NCI-H1092 (cell line): ENCODE data around the gene AMELX.

ENCODE experiments used
- DNase-seq: peaks from one replicate; lab custom pipeline; 2025; lab: John Stamatoyannopoulos, UW

Gene AMELX

DNA sequence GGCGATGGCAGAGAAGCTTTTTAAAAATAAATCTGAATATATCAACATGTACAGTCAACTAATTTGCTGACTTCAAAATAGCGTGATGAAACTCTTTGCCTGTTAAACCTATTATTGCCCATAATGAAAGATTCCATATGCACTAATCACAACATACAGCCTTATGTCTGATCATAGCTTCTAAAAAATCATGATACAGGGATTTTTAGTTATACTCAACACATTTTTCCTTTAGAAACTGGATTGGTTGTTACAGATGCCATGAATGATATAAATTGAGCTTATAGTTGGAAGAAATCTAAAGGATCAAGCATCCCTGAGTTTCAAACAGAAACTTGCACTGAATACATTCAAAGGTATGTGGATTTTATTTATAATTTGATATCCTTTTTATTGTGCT, at the start of gene AMELX:
AMELX (plus strand) TSS at position 301 of the 400 bp plus-strand sequence. CDS start 1,376 bp downstream, outside the sequence.
- DNase-seq = no peak

DNA sequence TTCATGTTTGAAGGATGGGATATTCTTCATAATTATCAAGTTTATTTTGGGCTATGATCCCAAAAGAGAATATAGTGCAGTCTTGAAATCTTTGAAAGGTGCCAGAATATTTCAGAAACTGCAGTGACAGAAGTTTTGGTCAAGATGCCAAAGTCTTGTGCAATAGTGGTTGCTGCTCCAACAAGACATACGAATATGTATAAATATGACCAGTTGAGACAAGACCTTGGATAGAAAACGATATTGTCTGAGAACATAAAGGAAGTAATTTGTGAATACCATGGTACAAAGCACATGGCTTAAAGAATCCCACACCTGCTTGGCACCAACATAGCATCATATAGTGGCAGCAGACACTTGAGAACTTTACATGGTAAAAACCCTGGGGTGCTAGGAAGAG, 48.6 kb upstream of the AMELX start:
- DNase-seq = no peak

DNA sequence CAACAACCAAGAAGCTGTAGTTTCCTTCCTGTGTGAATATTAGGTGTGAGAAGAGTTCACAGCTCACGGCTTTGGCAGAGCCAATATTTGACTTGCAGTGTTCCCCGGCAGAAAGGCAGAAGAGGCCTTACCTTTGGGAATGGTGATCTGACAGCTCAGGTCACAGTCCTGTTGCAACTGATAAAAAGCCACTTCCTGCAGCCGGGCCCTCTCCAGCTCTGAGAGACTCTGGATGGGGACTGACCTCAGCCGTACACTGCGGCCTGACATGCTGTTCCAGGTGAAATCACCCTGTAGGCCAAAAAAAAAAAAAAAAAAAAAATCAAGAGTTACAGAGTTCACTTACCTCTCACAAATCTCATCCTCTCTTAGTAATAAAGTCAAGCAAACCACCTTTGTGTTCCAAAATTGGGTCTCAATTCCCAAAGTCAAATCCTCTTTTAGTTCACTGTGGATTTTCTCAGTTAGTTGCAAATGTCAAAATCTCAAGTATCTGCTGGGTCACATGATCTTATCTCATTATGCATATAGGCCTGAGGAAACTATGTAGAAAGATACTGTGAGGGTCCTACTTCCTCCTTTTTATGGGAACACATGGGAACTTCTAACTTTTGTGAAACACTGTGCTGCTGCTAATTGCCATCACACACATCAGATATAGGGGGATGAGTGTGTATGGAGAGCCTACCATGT, 38.6 kb upstream of the AMELX start:
- DNase-seq = no peak

DNA sequence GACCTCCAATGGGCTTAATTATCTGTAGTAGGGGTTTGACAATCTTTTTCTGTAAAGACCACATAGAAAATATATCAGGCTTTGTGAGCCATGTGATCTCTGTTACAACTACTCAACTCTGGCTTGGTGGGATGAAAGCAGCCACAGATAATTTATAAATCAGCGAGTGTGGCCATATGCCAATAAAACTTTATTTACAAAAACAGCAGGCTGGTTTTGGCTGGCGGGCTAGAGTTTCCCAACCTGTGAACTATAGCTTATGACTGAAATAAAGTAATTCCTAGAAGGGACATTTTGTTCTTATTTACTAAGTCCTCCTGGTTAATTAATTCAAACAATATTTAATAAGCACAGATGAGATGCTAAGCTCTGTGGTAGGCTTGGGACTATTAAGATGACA, 35.9 kb upstream of the AMELX start:
- no peak for DNase-seq

DNA sequence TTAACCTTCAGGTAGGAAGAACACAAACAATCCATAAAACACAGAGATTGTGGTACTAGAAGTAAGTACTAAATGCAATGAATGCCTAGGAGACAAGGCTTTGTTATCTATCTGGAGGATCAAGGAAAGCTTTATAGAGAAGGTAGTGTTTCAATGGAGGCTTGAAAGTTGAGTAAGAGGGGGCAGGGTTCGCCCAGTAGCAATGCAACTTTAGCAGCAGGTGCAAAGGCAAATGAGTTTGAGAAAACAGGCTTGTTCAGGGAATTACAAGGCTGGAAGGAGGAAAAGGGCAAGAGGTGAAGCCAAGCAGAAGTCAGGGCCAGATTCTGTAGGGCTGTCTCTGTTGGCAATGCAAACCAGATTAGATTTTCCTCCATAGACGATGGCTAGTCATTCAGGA, 35.5 kb upstream of the AMELX start:
- DNase-seq = no peak

DNA sequence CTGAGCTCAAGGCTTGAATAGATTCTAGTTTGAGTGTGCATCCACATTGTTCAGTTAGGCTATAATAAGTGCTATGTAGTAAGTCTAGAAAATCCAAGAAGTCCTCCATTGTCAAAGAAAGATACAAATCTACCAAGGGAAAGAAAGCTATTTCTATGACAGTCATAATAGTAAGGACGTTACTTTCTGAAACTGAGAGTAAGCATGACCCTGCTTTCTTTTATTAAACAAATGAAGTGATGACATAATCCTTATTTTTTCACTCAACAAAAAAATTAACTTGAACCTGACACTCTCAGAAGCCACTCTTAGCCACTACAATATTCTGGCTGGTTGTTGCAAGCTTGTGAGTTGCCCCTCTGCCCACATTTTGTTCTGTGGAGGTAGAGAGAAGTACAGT, 33.8 kb upstream of the AMELX start:
- DNase-seq = no peak

DNA sequence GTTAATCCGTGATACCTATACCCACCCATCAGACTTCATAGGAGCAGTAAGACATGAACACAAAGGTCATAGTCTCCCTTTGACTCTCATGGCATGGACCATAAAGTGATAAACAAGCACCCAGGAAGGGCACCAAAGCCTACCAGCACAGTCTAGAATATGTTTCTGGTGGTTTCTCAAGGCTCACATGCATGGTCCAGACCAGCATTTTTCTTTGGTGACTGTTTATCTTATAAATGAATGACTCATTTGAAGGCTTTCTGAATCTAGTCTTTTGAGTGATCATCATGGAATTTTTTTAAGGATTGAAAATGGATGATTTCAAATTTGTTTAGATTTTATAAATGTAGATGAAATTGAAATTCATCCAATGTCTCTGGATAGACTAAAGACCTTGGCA, 32.0 kb upstream of the AMELX start:
- DNase-seq = no peak

DNA sequence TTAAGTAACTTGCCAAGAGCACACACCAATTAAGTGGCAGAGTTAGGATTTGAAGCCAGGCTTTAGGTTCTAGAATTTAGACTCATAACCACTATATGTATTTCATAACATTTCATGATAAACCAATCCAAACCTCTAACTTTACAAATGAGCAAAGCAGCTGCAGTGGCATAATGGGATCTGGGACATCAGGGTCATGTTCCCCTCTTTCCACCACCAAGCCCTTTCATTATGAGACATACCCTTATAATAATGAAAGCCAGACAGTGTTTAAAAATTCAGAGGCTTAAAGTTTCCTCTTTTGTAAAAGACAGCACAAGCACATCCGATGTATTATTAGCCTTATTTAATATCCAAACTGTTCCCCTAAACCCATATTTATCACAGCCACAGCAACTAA, 28.3 kb upstream of the AMELX start:
- no peak for DNase-seq

DNA sequence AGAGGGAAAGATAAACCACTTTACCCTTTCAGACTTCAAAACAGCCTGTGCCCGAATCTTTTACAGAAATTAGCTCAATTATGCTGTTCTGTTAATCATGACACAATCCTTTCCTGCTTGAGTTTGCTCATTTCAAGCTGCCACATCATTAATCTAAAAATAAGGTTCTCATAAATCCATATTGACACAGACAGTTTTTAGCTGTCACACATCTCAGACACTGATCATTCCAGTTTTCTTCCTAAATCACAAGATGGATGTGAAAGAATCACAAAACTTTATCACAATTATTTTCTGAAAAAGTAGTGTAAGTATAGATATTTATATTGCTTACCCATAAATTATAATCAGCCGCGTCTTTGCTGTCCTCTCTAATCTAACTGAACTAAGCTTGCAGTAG, 27.9 kb upstream of the AMELX start:
- no peak for DNase-seq

DNA sequence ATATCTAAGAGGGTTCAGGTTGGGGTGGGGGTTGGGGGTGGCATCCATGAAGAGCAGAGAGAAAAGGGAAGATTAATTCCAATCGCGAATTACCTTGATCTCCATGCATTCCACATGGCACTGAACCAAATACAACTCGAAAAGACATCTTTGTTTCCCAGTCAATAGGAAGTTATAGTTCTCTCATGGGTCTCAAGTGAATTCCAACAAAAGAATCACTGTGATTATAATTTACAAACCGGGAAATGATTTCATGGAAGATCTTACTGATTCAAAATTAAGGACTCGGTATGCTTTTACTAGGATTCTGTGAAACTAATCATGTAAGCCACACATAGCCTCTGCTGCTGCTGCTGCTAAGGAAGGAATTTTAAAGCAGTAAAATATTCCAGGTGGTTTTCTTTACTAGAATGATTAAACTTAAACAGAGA, 26.6 kb upstream of the AMELX start:
- no peak for DNase-seq

DNA sequence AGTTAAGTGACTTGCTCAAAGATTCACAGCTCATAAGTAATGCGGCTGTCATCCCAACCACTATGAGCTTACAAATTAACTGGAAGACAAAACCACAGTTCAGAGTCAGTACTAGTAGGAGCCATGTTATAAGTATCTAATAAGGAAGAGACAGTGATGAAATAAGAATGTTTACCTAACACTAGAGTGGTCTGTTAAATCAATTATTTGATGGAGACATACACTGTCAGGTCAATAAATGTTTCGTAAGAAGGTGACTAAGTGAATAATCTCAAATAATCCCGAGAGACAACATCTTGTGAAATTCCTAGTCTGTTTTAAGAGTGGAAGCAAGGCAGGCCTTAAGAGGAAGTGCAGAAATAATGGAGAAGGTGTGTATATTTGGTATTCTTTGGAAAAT, 25.8 kb upstream of the AMELX start:
- DNase-seq = no peak

DNA sequence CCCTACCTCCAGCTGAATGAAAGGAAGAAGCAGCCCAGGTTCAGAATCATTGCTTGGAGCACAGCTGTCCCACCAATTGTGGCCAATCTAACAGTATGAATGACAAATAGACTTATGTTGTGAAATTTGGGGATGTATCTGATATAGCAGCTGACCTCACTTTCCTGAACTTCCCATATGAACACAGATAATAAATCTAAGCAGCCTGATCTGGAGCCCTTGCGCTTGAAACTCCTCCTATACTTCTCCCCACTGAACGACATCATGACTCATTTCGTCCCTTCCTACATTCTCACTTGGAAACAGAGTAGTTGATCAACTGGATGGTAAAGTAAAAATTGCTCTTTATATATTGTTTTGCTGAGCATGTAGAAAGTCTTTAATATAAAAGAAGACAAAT, 24.2 kb upstream of the AMELX start:
- no peak for DNase-seq

DNA sequence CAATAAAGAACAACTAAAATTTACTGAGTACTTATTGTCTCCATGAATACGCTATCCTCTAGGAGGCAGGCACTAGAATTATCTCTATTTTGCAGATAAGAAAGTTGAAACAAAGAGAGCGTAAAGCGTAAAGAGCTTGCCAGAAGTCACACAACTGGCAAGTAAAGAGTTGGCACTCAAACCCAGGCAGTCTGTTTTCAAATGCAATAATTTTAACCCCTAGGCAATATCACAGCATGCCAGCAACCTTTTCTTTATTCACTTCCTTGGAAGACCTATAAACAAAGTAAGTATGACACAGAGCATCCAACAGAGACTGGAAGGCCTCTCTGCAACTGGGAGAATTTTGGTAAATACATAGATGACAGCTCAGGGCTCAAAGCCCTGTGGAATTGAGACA, 23.2 kb upstream of the AMELX start:
- no peak for DNase-seq

DNA sequence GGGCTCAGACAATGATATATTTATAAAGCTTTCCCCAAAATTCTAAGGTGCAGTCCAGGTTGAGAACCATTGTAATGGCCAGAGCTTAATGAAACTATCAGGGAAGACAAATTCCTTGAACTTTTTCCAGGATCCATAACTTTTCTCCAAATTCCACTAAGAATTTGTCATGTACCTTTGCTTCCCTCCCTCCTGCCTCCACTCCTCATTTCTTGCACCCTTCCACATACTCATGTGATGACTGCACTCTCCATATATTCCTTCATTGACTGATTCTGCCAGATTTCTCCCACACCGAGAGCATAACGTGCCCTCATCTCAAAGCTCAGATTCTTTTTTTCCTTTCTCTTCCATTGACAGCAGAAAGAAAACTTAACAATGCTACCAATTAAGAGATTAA, 20.9 kb upstream of the AMELX start:
- DNase-seq = no peak

DNA sequence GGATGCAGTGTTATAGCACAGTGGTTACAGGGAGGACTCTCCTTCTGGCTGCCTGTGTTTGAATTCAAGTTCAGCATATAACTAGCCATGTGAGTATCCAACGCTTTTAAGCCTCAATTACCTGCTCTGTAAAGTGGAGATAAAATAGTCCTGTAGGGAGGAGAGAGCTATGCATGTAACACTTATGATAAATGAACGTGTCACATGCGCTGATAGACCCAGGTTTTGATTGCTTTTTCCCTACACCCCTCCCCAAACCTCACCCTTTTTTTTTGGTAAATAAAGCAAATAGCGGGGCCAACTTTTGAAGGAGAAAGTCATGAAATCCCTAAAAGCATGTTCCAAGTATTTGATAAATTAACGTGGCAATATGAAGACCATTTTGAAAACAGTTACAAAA, 20.4 kb upstream of the AMELX start:
- DNase-seq = no peak

DNA sequence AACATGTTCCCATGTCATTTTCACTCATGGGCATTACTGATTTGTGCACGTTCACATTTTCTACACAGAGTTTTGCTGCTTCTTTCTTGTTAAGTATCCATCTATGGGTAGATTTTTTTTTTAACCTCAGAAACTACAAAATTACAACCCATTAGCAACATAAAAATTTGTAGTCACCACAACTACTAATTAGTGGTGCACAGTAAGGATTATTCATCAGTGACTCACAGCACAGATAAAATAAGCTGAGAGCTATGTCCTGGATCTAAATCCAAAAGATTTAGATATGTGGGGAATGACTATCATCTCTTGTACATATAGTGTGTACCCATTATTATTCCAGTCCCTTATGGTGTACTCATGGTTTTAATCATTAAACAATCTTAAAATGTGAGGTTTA, 19.7 kb upstream of the AMELX start:
- no peak for DNase-seq

DNA sequence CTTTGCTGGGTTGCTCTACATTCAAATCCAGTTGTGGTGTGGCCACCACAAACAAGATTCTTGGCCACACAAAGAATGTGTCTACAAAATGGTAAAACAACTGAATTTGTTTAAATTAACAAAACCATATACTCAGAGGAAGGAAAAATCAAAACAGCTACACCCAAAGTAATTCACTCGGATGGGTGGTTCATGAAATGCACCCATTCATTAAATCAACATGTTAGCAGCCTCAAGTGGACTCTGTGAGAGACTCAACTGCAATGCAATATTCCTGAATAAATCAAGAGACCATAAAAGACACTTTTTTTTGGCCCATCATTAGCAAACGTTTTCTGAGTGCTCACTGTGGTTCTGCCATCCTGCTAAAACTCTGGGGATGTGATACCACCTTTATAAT, 11.2 kb upstream of the AMELX start:
- no peak for DNase-seq

DNA sequence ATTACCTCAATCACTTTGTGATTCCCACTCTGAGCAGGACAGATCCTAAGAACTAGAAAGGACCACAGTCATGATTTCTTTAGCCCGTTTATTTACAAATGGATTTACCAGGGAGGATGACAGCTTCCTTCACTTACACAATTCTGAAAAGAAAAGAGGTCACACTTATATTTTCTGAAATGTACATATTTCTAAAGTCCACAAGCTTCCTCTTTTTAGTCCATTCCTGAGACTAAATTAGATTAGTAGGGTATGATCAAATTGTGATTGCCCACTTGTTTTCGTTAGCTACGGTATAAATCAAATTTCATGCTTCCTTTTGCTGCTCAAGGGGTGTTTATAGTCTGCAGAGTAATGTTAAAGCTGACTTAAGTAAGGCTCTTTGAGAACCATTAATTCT, 7.6 kb upstream of the AMELX start:
- DNase-seq = no peak

DNA sequence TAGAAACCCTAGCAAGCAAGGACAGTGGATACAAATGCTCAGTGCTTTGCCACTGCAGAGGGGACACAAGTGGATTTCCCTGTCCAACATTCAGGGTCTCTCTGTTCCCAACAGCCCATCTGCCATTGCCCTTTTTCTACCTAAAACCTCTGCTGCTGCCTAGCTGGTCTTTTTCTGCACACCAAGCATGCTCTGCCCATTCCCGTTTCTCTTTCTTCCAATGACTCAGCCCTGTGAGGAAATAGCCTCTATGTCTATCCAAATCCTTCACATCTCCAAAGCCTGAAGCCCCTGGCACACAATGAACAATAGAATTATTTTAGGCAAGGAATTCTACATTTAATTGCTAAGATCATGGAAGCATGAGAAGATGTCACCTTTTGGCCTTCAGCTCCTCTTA, 5.7 kb upstream of the AMELX start:
- DNase-seq = no peak

DNA sequence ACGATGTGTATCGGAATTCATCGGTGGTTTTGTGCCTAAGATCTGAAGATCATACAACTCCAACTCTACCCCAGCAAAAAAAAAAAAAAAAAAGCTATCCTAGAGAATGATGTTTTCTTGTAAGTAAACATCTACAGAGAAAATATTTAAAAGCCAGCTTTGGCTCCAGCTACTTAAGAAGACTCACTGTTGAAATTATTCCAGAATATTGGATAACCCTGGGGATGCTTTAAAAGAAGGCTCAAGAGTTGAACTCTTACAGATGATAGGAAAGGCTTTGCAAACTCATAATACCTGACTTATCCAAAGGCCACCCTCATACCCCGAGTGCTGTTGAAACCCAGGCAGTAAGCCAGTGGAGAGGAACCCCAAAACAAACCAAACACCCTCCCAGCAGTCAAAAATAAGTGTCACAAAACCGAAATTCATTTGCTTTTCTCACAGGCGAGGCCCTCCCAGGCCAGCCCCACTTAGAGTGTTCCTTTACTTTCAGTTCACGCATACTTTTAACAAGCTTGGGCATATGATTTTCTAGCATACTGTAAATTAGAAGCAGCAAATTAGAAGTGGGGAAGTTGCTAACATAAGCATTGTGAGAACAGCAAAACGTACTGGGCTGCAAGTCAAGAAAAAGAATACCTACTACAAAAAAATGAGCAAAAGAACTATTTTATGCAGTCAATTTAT, 2.7 kb upstream of the AMELX start:
- DNase-seq = no peak

DNA sequence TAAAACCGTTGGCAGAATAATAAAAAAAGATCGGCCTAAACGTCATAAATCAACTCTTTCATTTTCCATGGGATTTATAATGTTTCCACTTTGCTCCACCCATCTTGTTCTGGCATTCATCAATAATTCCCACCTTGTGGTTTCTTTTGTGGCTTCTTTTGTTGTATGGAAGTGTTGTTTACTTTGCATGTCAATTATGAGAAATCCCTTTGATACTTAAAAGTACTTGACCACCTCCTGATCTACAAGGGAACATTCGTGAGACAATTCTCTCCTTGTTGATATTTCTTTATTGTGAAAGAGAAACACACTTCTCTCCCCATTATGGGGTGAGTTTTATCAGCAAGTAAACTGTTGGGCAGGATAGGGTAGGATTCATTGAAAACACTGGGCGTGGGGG, 2.8 kb downstream of the AMELX start:
- DNase-seq = no peak

DNA sequence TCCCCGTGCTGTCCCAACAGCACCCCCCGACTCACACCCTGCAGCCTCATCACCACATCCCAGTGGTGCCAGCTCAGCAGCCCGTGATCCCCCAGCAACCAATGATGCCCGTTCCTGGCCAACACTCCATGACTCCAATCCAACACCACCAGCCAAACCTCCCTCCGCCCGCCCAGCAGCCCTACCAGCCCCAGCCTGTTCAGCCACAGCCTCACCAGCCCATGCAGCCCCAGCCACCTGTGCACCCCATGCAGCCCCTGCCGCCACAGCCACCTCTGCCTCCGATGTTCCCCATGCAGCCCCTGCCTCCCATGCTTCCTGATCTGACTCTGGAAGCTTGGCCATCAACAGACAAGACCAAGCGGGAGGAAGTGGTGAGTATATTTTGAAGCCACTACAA, 5.4 kb downstream of the AMELX start:
- no peak for DNase-seq

DNA sequence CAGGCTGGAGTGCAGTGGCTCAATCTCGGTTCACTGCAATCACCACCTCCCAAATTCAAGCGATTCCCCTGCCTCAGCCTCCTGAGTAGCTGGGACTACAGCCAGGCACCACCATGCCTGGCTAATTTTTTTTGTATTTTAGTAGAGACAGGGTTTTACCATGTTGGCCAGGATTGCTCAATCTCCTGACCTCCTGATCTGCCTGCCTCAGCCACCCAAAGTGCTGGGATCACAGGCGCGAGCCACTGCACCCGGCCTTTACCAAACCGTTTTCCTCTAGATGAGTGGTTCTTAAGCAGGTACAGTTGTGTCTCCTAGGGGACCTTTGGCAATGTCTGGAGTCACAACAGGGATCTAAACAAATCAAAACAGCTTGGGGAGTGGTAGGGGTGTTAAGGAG, 11.6 kb downstream of the AMELX start:
- no peak for DNase-seq

DNA sequence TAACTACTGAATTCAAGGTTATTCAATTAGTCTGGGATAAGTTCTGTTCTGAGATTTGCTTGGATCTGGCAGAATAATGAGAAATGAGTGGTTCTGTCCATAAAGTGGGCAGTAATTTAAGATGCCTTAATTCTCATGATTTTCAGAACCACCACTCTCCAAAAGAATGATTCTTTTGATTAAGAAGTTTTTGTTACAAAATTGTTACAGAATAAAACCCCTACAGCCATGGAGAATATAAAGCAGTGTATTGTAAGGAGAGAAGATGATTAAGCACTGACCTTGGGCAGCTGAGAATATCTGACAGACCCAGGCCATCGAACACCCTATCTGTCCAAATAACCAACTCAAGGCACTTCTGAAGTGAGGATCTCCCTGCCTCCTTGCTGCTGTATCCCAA, 12.4 kb downstream of the AMELX start:
- no peak for DNase-seq
